ENCODE measurements around the gene ZNF735. TPM values are rescaled to one million over a fixed set of nuclear protein-coding genes. Genes with fewer than 3 reads are reported as not detected.
"Not testable (repeated sequence)": the region's sequence is repeated elsewhere in the genome, so short reads cannot be mapped to it uniquely, and the experiment has no call there.

The ZNF735 gene
- total and polyA plus RNA-seq, 5 experiments from 2014 or later: not detected

GRCh38 chr7:64219710-64220298 is 12.8 kb downstream of the ZNF735 start:
- H3K27ac Mint-ChIP-seq, ATAC-seq, DNase-seq, H3K4me3 Mint-ChIP-seq, H3K4me1 Mint-ChIP-seq, H3K27me3 Mint-ChIP-seq, POLR2A ChIA-PET: not testable (repeated sequence)
- Mint-ChIP-seq H3K9me3 (peaks cover 29 to 92% (median 49%) of the 10 kb centered on the region in 9 donors), H3K36me3 (peaks cover 0 to 48% (median 3%) of the 10 kb centered on the region in 3 donors)

GRCh38 chr7:64223366-64223765 is 16.4 kb downstream of the ZNF735 start:
- Mint-ChIP-seq H3K36me3 (peaks cover 0 to 44% (median 3%) of the 10 kb centered on the region in 3 donors), H3K9me3 (peaks cover 19 to 92% (median 55%) of the 10 kb centered on the region in 9 donors), H3K27ac (no peak overlapping the region), H3K27me3 (no peaks in the 10 kb centered on the region), H3K4me1 (no peaks in the 10 kb centered on the region), H3K4me3 (no peak overlapping the region)
- POLR2A ChIA-PET: no interaction called here
- ATAC-seq (no peak), DNase-seq (no peak)

DNA sequence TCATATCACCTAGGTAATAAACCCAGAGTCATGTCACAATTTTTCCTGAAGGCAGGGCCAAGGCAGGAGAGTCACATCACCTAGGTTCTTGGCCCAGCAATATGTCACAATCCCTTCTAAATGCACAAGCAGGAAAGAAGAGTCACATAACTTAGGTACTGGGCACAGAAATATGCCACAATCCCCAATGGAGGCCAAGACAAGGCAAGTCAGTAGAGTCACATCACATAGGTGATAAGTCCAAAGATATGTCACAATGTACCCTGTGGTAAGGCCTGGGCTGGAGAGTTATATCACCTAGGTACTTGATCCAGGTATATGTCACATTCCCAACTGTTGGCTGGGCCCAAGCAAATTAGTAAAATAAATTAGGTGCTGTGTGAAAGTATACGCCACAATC is 21.2 kb downstream of the ZNF735 start, which contains the start of gene ZNF679:
Gene ZNF679, plus strand, starts transcription at position 301 of the 400 bp plus-strand sequence. CDS start 20,644 bp downstream, outside the sequence.
- H3K36me3 Mint-ChIP-seq: peaks cover 0 to 21% (median 4%) of the 10 kb centered on the region in 3 donors
- H3K27me3 Mint-ChIP-seq, H3K4me3 Mint-ChIP-seq, POLR2A ChIA-PET, H3K4me1 Mint-ChIP-seq, ATAC-seq, H3K27ac Mint-ChIP-seq, DNase-seq: not testable (repeated sequence)
- peaks cover 0 to 87% (median 34%) of the 10 kb centered on the region in 9 donors for H3K9me3 Mint-ChIP-seq

DNA sequence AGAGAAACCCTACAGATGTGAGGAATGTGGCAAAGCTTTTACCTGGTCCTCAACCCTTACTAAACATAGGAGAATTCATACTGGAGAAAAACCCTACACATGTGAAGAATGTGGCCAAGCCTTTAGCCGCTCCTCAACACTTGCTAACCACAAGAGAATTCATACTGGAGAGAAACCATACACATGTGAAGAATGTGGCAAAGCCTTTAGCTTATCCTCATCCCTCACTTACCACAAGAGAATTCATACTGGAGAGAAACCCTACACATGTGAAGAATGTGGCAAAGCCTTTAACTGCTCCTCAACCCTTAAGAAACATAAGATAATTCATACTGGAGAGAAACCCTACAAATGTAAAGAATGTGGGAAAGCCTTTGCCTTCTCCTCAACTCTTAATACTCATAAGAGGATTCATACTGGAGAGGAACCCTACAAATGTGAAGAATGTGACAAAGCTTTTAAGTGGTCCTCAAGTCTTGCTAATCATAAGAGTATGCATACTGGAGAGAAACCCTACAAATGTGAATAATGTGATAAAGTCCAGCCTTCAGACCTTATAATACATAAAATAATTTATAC is 59.4 kb downstream of the ZNF735 start:
- no peaks in the 10 kb centered on the region for H3K4me1 Mint-ChIP-seq

More for the DNA sequence above, 59.4 kb downstream of the ZNF735 start:
- no peak overlapping the region for H3K27ac Mint-ChIP-seq
- no peak overlapping the region for H3K4me3 Mint-ChIP-seq
- peaks cover 18 to 82% (median 37%) of the 10 kb centered on the region in 9 donors for H3K9me3 Mint-ChIP-seq
- no peaks in the 10 kb centered on the region for H3K27me3 Mint-ChIP-seq
- ATAC-seq (no peak), DNase-seq (no peak)
- H3K36me3 Mint-ChIP-seq: peaks cover 0 to 37% (median 7%) of the 10 kb centered on the region in 3 donors
- POLR2A ChIA-PET: no interaction called here

Other genes with a start within 250 kb of the ZNF735 start
- gene ZNF722, start 208.4 kb upstream of the ZNF735 start, total RNA-seq: not detected
- gene ZNF722, start 208.4 kb upstream of the ZNF735 start, polyA plus RNA-seq: not detected
- gene ZNF727, start 161.8 kb upstream of the ZNF735 start, total RNA-seq: 1 to 10 TPM; 2.3 to 2.5 TPM
- gene ZNF727, start 161.8 kb upstream of the ZNF735 start, polyA plus RNA-seq: under 1 TPM in 2 of 3 donors, not detected in 1; 0.08 to 0.36 TPM
- gene ZNF679, start 21.3 kb downstream of the ZNF735 start, total RNA-seq: not detected
- not detected for gene ZNF679, start 21.3 kb downstream of the ZNF735 start, polyA plus RNA-seq
- 10 to 100 TPM; 51.9 to 55.4 TPM for gene ZNF736, start 106.8 kb downstream of the ZNF735 start, total RNA-seq
- 1 to 10 TPM; 2.2 to 4.9 (median 2.3) TPM for gene ZNF736, start 106.8 kb downstream of the ZNF735 start, polyA plus RNA-seq

Data from naive thymus-derived CD8-positive, alpha-beta T cell (primary cell).